ENCODE data around the gene CARD14.
"Not testable (repeated sequence)": the region's sequence is repeated elsewhere in the genome, so short reads cannot be mapped to it uniquely, and the experiment has no call there.

The CARD14 gene

DNA sequence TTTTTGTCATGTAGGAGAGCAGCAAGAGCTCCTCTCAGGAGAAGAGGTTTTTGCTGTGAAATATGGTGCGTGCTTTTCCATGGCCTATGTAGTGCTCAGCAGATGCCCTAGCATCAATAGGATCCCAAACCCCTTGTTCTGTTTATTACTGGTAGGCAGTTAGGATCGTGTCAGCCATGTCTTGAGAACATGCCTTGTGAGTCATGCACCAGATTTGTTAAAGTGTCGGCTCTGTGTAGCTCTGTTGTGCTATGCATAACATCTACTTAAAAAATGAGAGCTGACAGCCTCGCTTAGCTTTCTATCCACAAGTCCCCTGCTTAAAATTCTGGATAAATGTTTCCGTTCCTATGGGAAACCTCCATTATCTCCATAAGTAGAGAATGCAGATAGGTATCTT is 18.5 kb upstream of the CARD14 start:
- DNase-seq: no peak

DNA sequence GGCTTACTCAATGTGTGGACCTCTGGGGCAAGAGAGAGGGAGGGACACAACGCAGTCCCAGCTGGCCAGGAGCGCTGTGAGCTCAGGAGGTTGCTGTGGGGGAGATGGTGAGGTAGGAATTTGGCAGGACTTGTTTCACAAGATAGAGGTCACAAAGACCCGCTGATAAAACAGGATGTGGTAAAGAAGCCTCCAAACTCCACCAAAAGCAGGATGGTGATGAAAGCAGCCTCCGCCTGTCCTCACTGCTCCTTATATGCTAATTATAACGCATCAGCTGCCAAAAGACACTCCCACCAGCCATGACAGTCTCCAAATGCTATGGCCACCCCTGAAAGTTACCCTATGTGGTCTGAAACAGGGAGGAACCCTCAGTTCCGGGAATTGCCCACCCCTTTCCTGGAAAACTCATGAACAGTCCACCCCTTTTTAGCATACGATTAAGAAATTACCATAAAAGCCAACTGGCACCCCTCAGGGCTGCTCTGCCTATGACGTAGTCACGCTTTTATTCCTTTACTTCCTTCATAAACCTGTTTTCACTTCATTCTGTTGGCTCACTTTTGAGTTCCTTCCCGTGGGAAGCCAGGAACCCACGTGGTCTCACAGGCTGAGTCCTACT is 17.6 kb upstream of the CARD14 start:
- DNase-seq: no peak

DNA sequence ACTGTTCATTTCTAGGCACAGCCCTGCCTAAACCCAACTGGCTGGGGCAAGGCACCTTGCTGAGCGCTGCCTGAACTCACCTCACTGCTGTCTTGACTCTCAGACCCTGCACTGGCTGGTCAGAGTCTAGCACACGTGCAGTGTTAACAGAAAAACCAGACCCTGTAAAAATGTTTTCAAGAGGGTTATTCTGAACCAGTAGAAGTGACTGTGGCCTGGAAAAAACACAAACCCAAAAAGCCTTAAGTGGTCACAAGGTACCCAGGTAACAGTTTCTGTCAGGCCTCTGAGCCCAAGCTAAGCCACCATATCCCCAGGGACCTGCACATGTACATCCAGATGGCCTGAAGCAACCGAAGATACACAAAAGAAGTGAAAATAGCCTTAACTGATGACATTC is 16.8 kb upstream of the CARD14 start:
- no peak for DNase-seq

DNA sequence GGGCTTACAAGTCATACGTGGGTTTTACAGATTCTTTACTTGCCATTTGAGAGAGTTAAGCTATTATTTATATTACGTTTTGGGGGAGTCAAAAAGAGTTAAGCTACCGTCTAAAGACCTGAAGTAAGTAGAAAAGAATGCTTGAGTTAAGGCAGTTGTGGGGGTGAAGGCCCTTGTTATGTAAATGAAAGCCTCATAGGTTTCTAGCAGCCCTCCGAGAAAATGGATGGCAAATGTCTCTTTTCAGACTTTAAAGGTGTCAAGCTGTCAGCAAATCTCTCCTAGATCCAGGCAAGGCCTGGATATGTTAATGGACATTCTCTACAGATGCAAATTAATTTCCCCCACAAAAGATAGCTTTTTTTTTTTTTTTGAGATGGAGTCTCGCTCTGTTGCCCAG is 15.7 kb upstream of the CARD14 start:
- no peak for DNase-seq

DNA sequence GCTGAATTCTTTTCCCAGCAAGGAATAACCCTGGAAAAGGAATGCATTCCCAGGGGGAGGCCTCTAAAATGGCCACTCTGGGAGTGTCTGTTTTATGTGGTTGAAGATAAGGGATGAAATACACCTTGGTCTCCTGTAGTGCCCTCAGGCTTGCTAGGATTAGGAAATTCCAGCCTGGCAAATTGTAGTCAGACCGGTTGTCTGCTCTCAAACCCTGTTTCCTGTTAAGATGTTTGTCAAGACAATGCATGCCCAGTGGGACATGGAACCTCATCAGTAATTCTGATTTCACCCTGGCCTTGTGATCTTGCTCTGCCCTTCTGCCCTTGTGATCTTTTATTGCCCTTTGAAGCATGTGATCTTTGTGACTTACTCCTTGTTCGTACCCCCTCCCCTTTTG is 14.2 kb upstream of the CARD14 start:
- DNase-seq: not testable (repeated sequence)

DNA sequence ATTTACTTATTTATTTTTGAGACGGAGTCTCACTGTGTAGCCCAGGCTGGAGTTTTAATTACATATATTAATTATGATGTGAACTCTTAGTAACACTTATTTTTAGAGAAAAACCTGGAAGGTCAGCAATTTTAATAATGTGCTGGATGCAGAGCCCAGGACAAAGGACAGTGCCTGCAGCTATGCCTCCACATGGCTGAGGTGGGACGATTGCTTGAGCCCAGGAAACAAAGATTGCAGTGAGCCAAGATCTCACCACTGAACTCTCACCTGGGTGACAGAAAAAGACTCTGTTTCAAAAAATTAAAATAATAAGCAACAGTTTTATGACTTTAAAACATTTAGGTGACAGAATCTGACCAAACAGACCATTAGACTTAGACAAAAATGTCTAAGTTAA is 11.0 kb upstream of the CARD14 start:
- no peak for DNase-seq

DNA sequence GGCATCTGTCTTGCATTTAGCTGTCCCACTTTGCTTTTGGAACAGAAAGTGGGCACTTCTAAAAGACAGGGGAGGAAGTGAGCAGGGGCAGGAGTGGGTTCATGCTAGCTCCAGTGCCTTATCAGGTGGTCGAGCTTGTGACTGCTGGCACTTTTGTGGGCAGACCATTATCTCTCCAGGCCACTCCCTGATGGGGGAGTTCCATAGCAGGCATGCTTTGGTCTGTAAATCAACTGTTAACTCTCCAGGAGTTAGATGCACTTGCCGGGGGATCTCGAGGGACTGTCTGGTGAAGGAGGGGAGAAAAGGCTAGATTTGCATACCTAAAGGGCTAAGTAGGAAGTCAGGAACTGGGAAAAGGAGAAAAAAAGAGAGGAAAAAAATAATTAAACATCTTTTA is 9.3 kb upstream of the CARD14 start:
- DNase-seq: no peak

DNA sequence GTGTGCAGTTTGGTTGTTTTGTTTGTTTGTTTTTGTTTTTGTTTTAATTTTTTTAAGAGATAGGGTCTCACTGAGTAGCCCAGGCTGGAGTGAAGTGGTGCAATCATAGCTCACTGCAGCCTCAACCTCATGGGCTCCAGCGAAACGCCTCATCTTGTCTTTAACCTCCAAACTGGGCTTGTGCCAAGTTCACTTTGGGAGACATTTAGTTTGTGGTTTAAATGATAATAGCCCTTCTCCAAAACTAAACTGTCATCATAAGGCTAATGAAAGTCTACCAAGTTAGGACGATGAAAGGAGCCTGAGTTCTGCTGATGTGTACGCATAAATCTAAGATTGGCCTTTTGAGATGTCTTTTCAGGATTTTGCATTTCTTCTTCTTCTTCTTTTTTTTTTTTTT is 6.5 kb upstream of the CARD14 start:
- DNase-seq: no peak

DNA sequence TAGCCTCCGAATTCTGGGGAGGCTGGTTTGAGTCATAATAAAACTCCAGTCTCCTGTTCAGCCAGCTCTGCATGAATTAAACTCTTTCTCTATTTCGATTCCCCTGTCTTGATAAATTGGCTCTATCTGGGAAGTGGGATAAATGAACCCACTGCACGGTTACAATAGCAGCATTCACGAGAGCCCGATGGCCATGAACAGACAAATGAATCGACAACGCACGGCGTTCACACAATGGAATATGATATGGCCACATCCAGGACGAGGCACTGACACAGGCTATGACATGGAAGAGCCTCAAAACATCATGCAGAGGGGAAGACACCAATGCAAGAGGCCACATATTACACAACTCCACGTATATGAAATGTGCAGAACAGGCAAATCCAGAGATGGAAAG is 5.6 kb upstream of the CARD14 start:
- no peak for DNase-seq

DNA sequence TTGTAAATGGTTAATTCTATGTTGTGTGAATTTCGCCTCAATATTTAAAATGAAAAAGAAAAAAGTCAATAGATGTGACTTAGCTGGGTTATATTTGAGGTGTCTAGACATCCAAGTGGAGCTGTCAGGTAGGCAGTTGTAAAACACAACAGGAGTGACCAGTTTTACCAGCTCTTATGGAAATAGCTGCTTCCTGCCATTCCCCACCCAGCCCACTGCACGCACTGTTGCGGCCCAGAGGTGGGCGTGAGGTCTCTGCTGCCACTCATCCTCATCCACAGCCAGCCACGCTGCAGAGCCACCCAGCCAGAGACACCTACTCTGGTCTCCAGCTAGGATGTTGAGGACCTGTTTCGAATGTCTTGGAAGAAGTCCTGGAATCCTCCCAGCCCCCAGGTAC is 3.4 kb upstream of the CARD14 start:
- no peak for DNase-seq

DNA sequence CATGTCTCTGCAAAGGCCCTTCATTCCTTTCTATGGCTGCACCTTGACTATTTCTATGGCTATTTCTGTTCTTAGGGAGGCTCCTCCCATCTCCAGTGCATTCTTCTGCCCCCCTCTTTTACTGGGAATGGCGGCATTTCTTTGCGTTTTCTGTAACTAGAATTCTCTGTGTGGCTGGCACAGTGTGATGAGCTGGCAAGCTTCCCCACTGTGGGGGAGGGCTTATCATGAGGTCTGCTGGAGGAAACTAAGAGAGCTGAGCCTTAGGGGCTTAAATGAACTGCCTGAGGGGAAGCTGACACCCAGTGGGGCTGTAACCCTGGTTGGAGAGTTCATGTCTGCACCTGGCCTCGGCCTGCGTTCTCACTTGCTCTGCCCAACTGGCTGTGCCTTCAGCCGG is 1.5 kb upstream of the CARD14 start:
- DNase-seq: no peak

DNA sequence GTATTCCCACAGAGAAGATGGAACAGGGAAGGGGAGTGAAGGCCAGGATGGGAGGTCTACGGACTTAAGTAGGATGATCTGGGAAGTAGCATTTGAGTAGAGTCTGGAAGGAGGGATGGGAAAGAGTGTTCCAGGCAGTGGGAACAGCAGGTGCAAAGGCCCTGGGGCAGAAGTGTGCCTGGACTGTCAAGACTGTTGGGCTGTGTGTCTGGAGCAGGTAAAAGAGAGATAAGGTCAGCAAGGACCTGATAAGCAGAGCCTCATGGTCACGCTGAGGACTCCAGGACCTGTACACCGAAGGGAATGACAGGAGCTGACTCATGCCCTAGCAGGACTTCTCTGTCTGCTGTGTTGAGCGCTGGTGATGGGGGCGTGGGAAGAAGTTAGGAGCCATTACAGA is 723 bp upstream of the CARD14 start:
- DNase-seq: no peak

DNA sequence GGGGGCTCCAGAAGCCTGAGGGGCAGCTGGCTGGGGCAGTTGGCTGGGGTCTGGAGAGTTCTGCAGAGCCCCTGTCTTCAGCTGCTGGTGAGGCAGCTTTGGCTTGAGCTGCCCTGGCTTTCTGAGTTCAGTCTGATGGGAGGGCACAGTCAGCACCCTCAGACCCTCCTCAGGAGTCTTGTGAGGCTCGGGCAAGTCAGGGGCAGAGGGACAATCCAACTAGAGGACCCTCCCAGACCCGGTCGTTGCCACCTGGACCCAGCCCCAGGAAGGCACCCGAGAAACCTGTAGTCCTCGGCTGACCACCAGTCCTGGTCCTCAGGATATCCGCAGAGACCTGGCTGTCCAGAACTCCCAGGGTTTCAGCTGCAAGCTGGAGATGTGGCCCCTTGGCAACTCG is 1.9 kb downstream of the CARD14 start:
- DNase-seq: no peak

DNA sequence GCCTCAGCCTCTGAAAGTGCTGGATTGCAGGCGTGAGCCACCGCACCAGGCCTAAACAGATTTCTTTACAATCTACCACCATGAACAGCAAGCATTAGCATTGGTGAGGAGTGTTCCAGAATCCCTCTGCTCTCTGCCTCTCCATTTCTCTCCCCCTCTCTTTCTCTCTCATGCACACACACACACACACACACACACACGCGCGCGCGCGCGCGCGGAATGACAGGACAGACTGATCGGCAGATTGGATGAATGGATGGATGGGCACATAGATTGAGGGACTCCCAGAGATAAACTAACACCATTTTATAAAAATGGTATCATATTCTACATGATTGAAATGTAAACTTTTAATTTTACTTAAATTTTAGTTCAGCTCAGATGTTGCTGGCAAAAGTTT is 3.3 kb downstream of the CARD14 start:
- DNase-seq: no peak

DNA sequence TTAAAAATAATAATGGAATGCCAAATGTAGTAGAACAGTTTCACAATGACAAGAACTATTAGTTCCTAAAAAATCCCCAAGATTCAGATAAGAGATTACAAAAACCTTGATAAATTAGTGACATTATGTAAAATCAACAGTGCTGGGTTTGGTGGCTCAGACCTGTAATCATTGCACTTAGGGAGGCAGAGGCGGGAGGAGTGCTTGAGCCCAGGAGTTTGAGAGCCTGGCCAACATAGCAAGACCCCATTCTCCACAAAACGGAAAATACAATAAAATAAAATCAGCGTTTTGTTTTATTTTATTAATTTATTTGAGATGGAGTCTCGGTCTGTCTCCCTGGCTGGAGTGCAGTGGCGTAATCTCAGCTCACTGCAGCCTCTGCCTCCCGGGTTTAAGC is 4.1 kb downstream of the CARD14 start:
- DNase-seq: no peak

DNA sequence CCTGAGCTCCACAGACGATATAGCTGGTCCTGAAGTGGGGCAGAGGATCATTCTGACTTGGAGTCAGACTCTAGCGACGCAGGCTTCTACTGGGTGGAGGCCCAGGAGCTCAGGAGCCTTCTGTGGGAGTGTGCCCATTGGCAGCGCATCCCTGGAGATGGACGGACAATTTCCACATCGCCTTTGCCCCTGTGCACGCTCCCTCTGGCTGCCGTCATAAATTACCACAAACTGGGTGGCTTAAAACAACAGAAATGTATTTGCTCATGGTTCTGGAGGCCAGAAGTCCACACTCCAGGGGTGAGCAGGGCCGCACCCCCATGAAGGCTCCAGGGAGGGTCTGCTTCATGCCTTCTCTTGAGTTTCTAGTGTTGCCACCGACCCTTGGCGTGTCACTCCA is 6.9 kb downstream of the CARD14 start:
- no peak for DNase-seq

DNA sequence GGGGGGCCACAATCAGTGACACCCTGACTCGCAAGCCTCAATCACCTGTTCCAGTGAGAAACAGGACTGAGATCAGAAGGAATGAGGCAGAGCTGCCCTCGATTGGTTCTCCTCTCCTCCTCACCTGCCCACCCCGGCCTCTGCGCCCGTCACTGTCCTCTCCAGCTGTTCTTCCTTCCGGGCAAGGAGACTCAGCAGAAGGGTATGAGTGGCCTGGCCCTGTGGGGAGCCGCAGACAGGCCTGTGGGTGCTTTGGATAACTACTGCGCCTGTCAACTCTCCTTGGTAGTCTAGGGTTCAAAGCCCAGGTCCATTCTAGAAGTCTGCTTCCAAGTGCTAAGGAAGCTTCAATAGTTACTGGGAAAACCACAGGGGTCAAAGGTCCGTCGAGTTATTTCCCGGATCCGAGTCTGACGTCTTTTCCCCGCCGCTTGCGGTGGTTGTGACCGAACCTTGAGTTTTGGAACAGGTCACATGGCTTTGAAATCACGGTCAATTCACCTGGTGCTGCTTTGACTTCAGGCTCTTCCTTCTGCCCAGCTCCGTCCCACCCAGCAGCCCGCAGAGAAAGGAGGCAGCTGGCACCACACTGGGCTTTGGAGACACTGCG is 8.3 kb downstream of the CARD14 start:
- DNase-seq: no peak

DNA sequence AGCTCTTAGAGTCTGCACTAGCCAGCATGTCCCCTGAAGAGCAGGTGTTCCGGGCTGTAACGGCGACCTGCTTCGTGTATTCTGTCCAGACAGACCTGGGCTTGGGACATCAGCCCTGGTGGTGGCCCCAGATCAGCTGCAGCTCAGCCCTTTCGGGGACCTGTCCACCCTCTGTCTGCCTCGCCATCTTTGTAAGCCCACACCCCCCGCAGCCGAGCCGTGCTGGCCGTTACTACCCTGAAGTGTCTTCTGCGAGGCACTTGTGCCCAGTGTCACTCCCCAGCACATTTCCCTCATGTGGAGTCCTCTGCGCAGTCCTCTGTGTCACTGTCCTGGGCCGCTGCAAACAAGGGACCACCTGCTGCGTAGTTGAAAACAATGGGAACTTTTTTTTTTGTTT is 10.4 kb downstream of the CARD14 start:
- no peak for DNase-seq

DNA sequence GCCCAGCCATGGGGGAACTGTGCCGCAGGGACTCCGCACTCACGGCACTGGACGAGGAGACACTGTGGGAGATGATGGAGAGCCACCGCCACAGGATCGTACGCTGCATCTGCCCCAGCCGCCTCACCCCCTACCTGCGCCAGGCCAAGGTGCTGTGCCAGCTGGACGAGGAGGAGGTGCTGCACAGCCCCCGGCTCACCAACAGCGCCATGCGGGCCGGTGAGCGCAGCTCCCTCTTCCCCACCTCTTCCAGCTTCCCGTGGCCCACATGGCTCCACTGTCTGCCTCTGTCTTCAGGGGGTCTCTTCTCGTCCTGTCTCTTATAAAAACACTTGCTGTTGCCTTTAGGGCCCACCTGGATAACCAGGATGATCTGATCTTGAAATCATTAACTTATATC is 11.6 kb downstream of the CARD14 start:
- no peak for DNase-seq

DNA sequence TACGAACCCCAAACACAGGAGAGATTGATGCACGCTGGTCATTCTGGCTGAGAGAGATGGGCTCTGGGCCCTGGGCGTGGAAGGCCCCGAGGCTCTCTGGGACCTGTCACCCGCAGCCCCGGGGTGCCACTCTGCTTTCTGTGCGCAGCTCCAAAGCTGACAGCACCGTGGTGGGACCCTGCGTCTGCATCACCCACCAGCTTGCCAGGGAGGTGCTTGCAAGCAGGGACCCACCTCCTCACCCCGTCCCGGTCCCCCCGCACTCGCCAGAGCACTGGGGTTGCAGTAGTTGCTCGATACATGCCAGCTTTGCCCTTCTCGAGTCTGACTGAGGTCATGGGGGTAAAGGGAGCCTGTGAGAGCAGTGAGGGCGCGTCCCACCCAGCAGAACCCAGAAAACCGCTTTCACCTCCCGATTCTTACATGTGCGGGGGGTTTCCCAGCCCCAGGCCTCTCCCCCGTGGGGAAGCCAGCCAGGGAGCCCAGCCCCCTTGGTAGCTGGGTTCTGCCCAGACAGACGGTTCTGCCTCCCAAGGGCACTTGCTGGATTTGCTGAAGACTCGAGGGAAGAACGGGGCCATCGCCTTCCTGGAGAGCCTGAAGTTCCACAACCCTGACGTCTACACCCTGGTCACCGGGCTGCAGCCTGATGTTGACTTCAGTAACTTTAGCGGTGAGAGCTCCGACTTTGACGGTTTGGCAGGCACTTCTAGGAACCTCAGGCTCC is 12.5 kb downstream of the CARD14 start:
- DNase-seq: no peak

DNA sequence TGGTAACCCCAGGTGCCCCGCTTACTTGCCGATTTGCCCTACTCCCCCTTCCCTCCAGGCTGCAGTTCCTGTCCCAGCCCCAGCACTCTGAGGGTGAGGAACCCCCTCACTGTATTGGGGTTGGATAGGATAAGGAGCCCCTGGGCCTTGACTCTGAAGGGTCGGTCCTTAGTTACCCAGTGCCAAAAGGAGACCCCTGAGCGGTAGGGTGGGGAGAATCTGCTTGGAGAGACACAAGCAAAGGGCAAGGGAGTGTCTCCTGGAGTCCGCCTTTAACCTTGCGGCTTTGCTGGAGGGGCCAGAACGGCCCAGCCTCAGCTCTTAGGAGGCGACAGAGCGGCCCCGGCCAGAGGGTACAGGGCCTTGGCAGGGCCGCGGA is 13.0 kb downstream of the CARD14 start:
- DNase-seq: no peak

DNA sequence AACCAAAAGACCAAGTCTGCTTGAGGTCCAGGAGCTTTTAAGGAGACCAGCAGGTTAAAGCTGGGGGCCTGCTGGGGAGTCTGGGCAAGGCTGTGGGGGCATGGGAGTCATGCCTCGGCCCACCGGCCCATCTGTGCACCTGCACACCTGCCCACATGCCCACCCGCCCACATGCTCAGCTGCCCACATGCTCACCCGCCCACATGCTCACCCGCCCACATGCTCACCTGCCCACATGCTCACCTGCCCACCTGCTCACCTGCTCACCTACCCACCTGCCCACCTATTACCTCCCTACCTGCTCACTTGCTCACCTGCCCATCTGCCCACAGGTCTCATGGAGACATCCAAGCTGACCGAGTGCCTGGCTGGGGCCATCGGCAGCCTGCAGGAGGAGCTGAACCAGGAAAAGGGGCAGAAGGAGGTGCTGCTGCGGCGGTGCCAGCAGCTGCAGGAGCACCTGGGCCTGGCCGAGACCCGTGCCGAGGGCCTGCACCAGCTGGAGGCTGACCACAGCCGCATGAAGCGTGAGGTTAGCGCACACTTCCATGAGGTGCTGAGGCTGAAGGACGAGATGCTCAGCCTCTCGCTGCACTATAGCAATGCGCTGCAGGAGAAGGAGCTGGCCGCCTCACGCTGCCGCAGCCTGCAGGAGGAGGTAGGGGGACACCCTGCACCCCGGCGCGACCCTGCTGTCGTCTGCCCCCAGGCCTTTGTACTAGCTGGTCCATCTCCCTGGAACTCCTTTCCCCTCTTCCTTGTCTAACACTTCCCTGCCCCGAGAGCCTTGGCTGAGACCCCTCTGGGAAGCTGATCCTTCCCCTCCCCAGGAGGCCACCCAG is 14.0 kb downstream of the CARD14 start:
- DNase-seq: no peak

DNA sequence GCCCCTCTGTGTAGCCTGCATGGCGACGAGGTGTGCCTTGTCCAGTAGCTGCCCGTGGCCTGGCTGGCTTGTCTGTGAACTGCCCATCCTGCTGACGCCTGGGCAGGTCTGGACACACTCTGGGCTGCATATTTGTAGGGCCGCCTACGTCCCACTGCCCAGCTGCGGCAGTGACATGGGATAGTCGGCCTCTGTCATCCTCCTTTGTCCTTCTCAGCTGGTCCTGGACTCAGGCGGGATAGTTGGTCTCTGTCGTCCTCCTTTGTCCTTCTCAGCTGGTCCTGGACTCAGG is 14.5 kb downstream of the CARD14 start:
- no peak for DNase-seq

DNA sequence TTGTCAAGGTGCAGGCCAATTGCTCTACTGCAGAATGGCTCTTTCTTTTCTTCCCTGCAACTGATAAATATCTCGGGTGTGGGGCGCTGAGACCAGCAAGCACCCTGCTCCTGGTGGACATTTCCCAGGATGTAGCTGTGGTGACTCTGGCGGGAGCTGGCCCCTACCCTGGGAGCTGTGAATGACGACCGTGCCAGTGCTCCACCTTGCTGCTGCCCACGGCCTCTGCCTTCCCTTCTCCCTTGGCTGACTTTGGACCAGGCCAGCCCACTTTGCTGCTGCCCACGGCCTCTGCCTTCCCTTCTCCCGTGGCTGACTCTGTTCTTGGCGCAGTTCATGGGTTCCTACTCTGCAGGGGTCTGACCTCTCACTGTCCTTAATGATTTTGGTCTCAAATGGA is 16.1 kb downstream of the CARD14 start:
- no peak for DNase-seq
